WTC11 (cell line): ENCODE results near the gene TUBB1. TPM values are rescaled to one million over a fixed set of nuclear protein-coding genes. Genes with fewer than 3 reads are reported as not detected.

Experiments
- ATAC-seq: fragments of 200-7000 bp; cut with Tn5 transposase; 2 replicates; pipeline ENCODE4 v1.10.0; 2021; ENCODE audit warnings: mild to moderate bottlenecking, moderate library complexity
- CTCF ChIA-PET: fragments of 300-600 bp; sonication (Branson Sonifier 250); formaldehyde crosslinking; loops from one replicate; lab custom pipeline; 2021; ENCODE audit warnings: antibody characterized with exemption; lab: Charles Lee
- POLR2A ChIA-PET: fragments of 350-600 bp; sonication (Branson Sonifier 250); formaldehyde crosslinking; loops from one replicate; lab custom pipeline; 2021; ENCODE audit warnings: antibody characterized with exemption; lab: Charles Lee
- DNase-seq: peaks from one replicate; pipeline ENCODE4 v3.0.0; 2021; ENCODE audit warnings: low spot score
- H3K27ac Mint-ChIP-seq: 2 replicates; pipeline ENCODE4 v1.8.0; 2021; ENCODE audit warnings: mixed read lengths
- H3K27me3 Mint-ChIP-seq: 2 replicates; pipeline ENCODE4 v1.8.0; 2021; ENCODE audit warnings: low read depth, mild to moderate bottlenecking, moderate library complexity, mixed read lengths
- H3K36me3 Mint-ChIP-seq: 2 replicates; pipeline ENCODE4 v1.8.0; 2021; ENCODE audit warnings: mixed read lengths
- H3K4me1 Mint-ChIP-seq: 2 replicates; pipeline ENCODE4 v1.8.0; 2022; ENCODE audit warnings: mixed read lengths
- H3K4me3 Mint-ChIP-seq: 2 replicates; pipeline ENCODE4 v1.8.0; 2021; ENCODE audit warnings: mild to moderate bottlenecking, moderate library complexity, mixed read lengths
- H3K9me3 Mint-ChIP-seq: 2 replicates; pipeline ENCODE4 v1.8.0; 2021; ENCODE audit warnings: mixed read lengths
- AFF4 ChIP-seq: sonication (generic); formaldehyde crosslinking; IDR thresholded peaks from 2 replicates; pipeline ENCODE4 v1.8.1; 2023; ENCODE audit warnings: mild to moderate bottlenecking, missing genetic modification reagents, borderline replicate concordance
- CREB1 ChIP-seq: sonication (generic); formaldehyde crosslinking; IDR thresholded peaks from 2 replicates; pipeline ENCODE4 v1.8.0; 2023; ENCODE audit warnings: mild to moderate bottlenecking, missing genetic modification reagents
- CTCF ChIP-seq: fragments of 200-600 bp; IDR thresholded peaks from 2 replicates; pipeline ENCODE4 v1.8.0; 2022; ENCODE audit warnings: antibody characterized with exemption
- EMX1 ChIP-seq: fragments of 250-450 bp; sonication (Bioruptor Pico); IDR thresholded peaks from 2 replicates; pipeline ENCODE4 v1.8.0; 2021; ENCODE audit warnings: mild to moderate bottlenecking
- ERG ChIP-seq: fragments of 250-450 bp; sonication (Bioruptor Pico); IDR thresholded peaks from 2 replicates; pipeline ENCODE4 v1.8.0; 2021; ENCODE audit warnings: mild to moderate bottlenecking
- FOXP1 ChIP-seq: sonication (generic); formaldehyde crosslinking; IDR thresholded peaks from 2 replicates; pipeline ENCODE4 v1.8.0; 2022; ENCODE audit warnings: missing genetic modification reagents, mild to moderate bottlenecking, moderate library complexity, borderline replicate concordance
- GTF2I ChIP-seq: fragments of 250-450 bp; sonication (Bioruptor Pico); conservative IDR thresholded peaks from 2 replicates; pipeline ENCODE4 v1.4.0; 2021; ENCODE audit warnings: mild to moderate bottlenecking
- IRF2 ChIP-seq: sonication (generic); formaldehyde crosslinking; IDR thresholded peaks from 2 replicates; pipeline ENCODE4 v1.8.0; 2022; ENCODE audit warnings: low read depth, missing genetic modification reagents, borderline replicate concordance
- MAX ChIP-seq: sonication (generic); formaldehyde crosslinking; IDR thresholded peaks from 2 replicates; pipeline ENCODE4 v1.8.0; 2022; ENCODE audit warnings: mild to moderate bottlenecking, missing genetic modification reagents
- NFE2L1 ChIP-seq: sonication (generic); formaldehyde crosslinking; IDR thresholded peaks from 2 replicates; pipeline ENCODE4 v1.8.1; 2023; ENCODE audit warnings: missing genetic modification reagents
- NR3C1 ChIP-seq: sonication (generic); formaldehyde crosslinking; conservative IDR thresholded peaks from 2 replicates; pipeline ENCODE4 v1.8.1; 2023; ENCODE audit warnings: low read depth, mild to moderate bottlenecking, missing genetic modification reagents
- PRRX2 ChIP-seq: fragments of 250-450 bp; sonication (Bioruptor Pico); IDR thresholded peaks from 2 replicates; pipeline ENCODE4 v1.8.0; 2021; ENCODE audit warnings: mild to moderate bottlenecking
- TP53 ChIP-seq: sonication (generic); formaldehyde crosslinking; IDR thresholded peaks from 2 replicates; pipeline ENCODE4 v1.8.1; 2023; ENCODE audit warnings: mild to moderate bottlenecking, missing genetic modification reagents
- USF2 ChIP-seq: sonication (generic); formaldehyde crosslinking; IDR thresholded peaks from 2 replicates; pipeline ENCODE4 v1.8.1; 2023; ENCODE audit warnings: mild to moderate bottlenecking, missing genetic modification reagents, moderate library complexity
- ZNF219 ChIP-seq: sonication (generic); formaldehyde crosslinking; IDR thresholded peaks from 2 replicates; pipeline ENCODE4 v1.8.0; 2023; ENCODE audit warnings: missing genetic modification reagents, mild to moderate bottlenecking, borderline replicate concordance
- ZNF317 ChIP-seq: sonication (generic); formaldehyde crosslinking; IDR thresholded peaks from 2 replicates; pipeline ENCODE4 v1.8.1; 2023; ENCODE audit warnings: low read depth, mild to moderate bottlenecking, moderate library complexity, missing genetic modification reagents, borderline replicate concordance
- ZNF425 ChIP-seq: fragments of 250-450 bp; sonication (Bioruptor Pico); conservative IDR thresholded peaks from 2 replicates; pipeline ENCODE4 v1.9.0; 2021; ENCODE audit warnings: mild to moderate bottlenecking
- total RNA-seq: library from RNA; stranded (reverse); gene quantifications from 3 replicates; pipeline ENCODE4 v1.2.3, GENCODE V29; 2021
- TF ChIP-seq, protein P1 (sequence below): sonication (generic); formaldehyde crosslinking; IDR thresholded peaks from 2 replicates; pipeline ENCODE4 v1.8.1; 2022; ENCODE audit warnings: mild to moderate bottlenecking, missing genetic modification reagents, moderate library complexity, borderline replicate concordance
- TF ChIP-seq, protein P2 (sequence below): sonication (generic); formaldehyde crosslinking; IDR thresholded peaks from 2 replicates; pipeline ENCODE4 v1.8.1; 2023; ENCODE audit warnings: mild to moderate bottlenecking, missing genetic modification reagents

TUBB1 gene
- total RNA-seq, 1 experiment from 2014 or later: not detected

- TF ChIP-seq AFF4 (CRISPR knock-in tag) (no peak), NFE2L1 (CRISPR knock-in tag) (no peak), MAX (no peak), CTCF (no peak), EMX1 (CRISPR knock-in tag) (no peak), PRRX2 (CRISPR knock-in tag) (no peak)
- TF ChIP-seq, protein P1, sequence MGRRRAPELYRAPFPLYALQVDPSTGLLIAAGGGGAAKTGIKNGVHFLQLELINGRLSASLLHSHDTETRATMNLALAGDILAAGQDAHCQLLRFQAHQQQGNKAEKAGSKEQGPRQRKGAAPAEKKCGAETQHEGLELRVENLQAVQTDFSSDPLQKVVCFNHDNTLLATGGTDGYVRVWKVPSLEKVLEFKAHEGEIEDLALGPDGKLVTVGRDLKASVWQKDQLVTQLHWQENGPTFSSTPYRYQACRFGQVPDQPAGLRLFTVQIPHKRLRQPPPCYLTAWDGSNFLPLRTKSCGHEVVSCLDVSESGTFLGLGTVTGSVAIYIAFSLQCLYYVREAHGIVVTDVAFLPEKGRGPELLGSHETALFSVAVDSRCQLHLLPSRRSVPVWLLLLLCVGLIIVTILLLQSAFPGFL (CRISPR knock-in tag): no peak
- TF ChIP-seq, protein P2, sequence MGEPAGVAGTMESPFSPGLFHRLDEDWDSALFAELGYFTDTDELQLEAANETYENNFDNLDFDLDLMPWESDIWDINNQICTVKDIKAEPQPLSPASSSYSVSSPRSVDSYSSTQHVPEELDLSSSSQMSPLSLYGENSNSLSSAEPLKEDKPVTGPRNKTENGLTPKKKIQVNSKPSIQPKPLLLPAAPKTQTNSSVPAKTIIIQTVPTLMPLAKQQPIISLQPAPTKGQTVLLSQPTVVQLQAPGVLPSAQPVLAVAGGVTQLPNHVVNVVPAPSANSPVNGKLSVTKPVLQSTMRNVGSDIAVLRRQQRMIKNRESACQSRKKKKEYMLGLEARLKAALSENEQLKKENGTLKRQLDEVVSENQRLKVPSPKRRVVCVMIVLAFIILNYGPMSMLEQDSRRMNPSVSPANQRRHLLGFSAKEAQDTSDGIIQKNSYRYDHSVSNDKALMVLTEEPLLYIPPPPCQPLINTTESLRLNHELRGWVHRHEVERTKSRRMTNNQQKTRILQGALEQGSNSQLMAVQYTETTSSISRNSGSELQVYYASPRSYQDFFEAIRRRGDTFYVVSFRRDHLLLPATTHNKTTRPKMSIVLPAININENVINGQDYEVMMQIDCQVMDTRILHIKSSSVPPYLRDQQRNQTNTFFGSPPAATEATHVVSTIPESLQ (CRISPR knock-in tag): no peak
- TF ChIP-seq, all 79 proteins: peak for 0
Measured at GRCh38 chr20:59033616-59034165, 14.5 kb downstream of the TUBB1 start (continued).

GRCh38 chr20:59035381-59035780 is 16.2 kb downstream of the TUBB1 start:
- Mint-ChIP-seq H3K9me3 (no peaks in the 10 kb centered on the region), H3K27ac (no peak overlapping the region)
- ATAC-seq: no peak
- TF ChIP-seq ERG (CRISPR knock-in tag): no peak
- TF ChIP-seq TP53 (CRISPR knock-in tag): no peak
- TF ChIP-seq GTF2I (CRISPR knock-in tag): no peak
- TF ChIP-seq FOXP1 (CRISPR knock-in tag): no peak
- TF ChIP-seq, all 79 proteins: peak for 0
- CTCF ChIA-PET: no interaction called here
- no peak for DNase-seq
- POLR2A ChIA-PET: no interaction called here
- Mint-ChIP-seq H3K4me3 (no peak overlapping the region), H3K27me3 (peaks cover 15% of the 10 kb centered on the region), H3K4me1 (peaks cover 18% of the 10 kb centered on the region), H3K36me3 (peaks cover 55% of the 10 kb centered on the region)

- CTCF ChIA-PET: no interaction called here
- POLR2A ChIA-PET: no interaction called here
- Mint-ChIP-seq H3K36me3 (peaks cover 51% of the 10 kb centered on the region), H3K4me1 (peaks cover 20% of the 10 kb centered on the region), H3K4me3 (no peak overlapping the region), H3K27ac (no peak overlapping the region), H3K9me3 (no peaks in the 10 kb centered on the region), H3K27me3 (no peaks in the 10 kb centered on the region)
- ATAC-seq (no peak), DNase-seq (no peak)
- no peak for TF ChIP-seq ZNF219
- TF ChIP-seq NR3C1: no peak
- TF ChIP-seq CREB1: no peak
- no peak for TF ChIP-seq ZNF317 (CRISPR knock-in tag)
- TF ChIP-seq ZNF425 (CRISPR knock-in tag): no peak
- TF ChIP-seq IRF2 (CRISPR knock-in tag): no peak
- no peak for TF ChIP-seq USF2
Measured at GRCh38 chr20:59037386-59037785, 18.2 kb downstream of the TUBB1 start.
